NCI-H1092 treated with DMSO at 0.1 percent for 48 hours (cell line): ENCODE results near the gene HPSE.

Experiments
- DNase-seq: peaks from one replicate; lab custom pipeline; 2025; lab: John Stamatoyannopoulos, UW

The HPSE gene

DNA sequence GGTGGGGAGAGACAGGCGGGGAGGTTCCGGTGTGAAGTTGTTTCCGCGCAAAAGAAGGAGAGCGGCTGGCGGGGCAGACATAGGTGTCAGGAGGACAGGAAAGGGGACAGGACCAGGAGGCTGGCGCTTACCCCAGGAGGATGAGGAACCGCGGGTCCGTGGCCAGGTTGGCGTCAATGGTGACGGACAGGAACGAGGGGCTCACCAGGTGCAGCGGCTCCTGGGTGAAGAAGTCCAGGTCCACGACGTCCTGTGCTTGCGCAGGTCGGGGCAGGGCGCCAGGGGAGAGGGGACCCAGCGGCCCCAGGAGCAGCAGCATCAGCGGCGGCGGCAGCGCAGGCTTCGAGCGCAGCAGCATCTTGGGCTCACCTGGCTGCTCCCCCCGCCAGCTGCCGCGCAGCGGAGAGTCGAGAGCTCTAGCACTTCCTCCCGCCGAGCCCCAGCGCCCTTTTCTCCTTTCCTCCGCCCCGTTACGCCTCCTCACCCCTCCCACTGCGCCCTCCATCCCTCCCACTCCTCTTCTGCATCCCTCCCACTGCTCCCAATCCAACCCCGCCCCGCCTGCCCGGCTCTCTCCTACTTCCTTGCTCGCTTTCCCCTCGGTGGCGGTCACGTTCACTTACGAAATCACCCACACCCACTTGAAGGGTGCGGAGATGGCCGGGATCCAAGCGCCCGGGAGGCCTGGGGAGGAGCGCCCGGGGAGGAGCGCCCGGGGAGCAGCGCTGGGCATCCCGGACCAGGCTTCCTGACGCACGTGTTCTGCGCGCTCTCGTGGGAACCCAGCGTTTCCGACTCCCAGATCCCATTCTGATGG, at the start of gene HPSE:
TSS of gene HPSE (minus strand) at position 424 of the 817 bp plus-strand sequence. CDS start at position 358, 66 bp downstream.
- peak; percentile 68 for DNase-seq

- DNase-seq = no peak
These were observed 48.2 kb upstream of the HPSE start for GRCh38 chr4:83382850-83383249.

- DNase-seq = no peak
These were observed 46.5 kb upstream of the HPSE start for GRCh38 chr4:83381173-83381572.

DNA sequence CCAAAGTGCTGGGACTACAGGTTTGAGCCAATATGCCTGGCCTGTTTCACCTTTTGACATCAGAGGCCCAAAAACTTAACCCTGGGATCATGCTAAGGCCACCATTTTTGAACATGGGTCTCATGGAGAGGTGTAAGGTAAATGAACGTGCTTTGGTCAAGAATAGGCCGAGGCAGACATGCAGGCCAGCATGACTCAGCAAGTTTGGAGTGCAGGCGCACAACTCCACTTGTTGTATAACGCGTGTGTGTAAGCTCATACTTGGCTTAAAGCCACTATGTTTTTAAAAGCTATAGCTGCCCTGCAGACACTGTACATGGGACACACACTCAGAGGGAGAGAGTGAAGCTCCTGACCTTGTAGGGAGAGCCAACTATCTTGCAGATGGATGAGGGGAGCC, 43.8 kb upstream of the HPSE start:
- DNase-seq = no peak

DNA sequence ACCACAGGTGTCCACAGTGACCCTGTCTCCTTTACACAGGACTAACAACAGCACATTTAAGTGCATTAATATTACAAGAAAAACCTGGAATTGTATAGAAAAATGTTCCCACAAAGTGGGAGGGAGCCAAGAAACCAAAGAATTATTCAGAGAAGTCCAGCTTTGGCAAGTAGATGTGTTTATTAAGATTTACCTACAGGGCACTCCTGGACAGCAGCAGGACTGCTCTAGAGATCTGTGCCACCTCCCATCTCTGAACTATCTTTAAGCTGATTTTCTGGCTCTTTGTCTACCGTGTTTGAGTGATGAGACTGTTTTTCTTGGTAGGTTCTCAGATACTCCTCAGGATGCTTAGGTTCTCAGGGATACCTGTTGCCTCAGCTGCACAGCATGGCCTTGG, 38.3 kb upstream of the HPSE start:
- no peak for DNase-seq

DNA sequence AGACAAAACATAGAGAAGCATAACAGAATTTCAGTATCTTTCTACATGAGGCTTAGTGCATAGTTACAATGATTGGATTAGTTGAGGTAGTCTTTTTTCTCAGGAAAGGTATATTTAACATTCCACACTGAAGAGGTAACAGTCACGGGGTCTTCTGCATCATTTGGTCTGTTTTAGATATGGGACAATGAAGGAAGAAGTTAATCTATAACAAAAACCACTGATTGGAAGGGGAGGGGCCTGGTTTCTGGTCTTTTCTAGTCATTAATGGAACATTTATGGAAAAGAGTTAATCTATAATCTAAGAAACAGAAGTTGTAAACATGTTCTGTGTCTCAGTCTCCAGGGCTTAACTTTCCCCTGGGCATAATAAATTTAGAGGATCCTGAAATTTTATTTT, 37.3 kb upstream of the HPSE start:
- DNase-seq = no peak

GRCh38 chr4:83371235-83371634, 36.6 kb upstream of the HPSE start:
- DNase-seq = no peak

DNA sequence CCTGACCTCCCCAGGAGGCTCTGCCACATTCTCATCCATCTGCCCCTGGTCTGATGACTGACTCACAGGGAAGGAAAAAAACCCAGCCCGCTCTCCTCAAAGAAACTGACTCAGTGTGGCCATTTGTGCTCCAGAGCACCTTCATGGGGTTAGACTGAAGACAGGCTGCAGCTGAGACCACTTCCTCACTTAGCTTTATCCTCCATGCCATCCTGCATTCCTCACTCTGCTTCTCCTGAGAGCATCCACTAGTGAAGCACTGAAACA, 35.9 kb upstream of the HPSE start:
- no peak for DNase-seq

- no peak for DNase-seq
These were observed 35.4 kb upstream of the HPSE start for GRCh38 chr4:83369831-83370639.

GRCh38 chr4:83364312-83364711, 29.7 kb upstream of the HPSE start:
- DNase-seq = no peak

- DNase-seq = no peak
These were observed 28.1 kb upstream of the HPSE start for GRCh38 chr4:83362492-83363329.

- no peak for DNase-seq
These were observed 26.9 kb upstream of the HPSE start for GRCh38 chr4:83361416-83362103.

- no peak for DNase-seq
These were observed 25.4 kb upstream of the HPSE start for GRCh38 chr4:83360018-83360417.

DNA sequence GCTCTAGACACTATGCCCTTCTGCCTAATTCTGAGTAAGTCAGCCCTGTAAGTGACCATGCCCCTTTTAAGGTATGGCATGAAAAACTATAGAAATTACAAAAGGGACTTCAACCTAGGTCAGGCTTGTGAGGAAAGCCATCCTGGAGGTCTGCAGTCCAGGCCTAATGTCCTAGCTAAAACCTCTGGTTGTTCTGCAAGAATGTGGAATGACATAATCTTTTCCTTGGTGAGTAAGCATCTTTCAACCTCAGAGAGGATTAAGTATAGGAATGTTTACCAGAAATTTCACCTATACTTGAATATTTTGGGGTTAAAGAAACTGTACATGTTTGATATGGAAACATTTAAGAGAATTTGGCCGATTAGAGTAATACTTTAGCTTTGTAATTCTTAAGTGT, 23.8 kb upstream of the HPSE start:
- no peak for DNase-seq

GRCh38 chr4:83356899-83357661, 22.4 kb upstream of the HPSE start:
- no peak for DNase-seq

DNA sequence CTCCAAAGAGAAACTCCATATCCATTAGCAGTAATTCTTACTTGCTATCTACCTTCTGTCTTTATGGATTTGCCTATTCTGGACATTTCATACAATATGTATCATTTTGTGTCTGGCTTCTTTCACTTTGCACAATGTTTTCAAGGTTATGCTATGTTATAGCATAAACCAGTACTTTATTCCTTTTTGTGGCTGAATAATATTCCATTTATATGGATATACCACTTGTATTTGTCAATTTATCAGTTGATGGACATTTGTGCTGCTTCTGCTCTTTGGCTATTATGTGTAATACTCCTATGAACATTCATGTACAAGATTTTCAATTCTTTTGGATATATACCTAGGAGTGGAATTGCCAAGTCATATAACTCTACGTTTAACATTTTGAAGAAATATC, 18.9 kb upstream of the HPSE start:
- no peak for DNase-seq

DNA sequence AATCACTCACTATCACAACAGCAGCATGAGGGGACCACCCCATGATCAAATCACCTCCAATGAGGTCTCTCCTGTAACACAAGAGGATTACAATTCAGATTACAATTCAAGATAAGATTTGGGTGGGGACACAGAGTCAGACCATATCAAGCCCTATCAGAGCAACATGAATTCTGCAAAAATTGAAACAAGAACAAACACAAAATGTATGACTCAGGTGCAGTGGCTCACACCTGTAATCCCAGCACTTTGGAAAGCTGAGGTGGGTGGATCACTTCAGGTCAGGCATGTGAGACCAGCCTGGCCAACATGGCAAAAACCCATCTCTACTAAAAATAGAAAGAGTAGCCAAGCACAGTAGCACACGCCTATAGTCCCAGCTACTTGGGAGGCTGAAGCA, 13.4 kb upstream of the HPSE start:
- no peak for DNase-seq

DNA sequence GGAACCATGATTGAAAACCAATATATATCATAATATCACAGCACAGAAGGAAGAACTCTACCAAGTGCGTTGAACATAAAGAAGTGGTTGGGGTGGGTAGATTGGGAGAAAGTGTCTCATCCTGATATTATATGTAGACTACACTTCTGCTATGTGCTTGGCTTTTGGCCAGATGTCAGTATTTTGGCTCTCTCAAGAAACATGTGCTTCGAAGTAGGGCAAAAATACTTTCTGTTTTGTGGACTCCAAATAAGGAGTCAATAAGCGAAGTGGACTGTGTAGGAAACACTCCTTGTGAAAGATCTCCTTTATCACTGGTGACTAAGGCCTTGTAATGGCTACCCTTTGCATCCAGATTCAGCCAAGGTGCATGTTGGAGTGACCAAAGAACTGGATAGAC, 7.8 kb upstream of the HPSE start:
- no peak for DNase-seq

DNA sequence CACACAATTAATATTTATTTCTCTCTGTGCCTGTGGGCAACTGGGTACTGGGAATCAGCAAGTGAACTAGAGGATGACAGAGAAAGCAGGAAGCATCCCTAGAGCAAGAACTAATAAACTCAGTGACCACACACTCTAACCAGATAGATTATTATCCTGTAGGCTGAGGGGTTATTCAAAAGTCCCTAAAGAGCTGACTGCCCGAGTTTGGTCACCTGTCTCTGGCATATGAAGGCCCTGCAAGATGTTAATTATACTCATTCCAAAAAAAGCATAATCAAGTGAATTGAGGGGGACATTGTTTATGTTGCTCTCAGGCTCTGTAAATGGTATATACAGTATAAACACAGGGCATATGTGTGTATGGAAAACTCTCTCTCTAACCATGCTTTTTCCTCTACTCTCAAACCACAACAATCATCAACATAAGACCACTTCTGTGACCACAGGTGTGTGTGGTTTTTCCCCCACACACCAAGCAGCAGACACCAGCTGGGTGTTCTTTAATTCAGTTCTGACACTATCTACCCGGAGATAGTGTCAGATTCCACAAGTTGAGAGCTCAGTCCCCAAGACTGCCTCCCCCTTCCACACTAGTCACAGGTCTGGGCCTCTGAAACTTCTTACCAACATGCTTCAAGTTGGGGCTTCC, 6.2 kb upstream of the HPSE start:
- no peak for DNase-seq

DNA sequence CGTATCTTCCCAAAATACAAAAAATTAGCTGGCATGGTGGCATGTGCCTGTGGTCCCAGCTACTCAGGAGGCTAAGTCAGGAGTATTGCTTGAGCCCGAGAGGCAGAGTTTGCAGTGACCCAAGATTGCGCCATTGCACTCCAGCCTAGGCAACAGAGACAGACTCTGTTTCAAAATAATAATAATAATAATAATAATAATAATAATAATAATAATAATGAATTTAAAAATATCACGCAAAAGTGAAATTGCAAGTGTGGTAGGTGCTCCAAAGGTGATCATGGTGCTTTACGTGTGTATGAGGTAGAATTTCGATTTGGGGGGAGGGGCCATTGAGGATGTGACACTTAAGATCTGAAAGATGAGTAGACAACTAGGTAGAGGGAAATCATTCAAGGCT, 4.9 kb upstream of the HPSE start:
- DNase-seq = no peak

DNA sequence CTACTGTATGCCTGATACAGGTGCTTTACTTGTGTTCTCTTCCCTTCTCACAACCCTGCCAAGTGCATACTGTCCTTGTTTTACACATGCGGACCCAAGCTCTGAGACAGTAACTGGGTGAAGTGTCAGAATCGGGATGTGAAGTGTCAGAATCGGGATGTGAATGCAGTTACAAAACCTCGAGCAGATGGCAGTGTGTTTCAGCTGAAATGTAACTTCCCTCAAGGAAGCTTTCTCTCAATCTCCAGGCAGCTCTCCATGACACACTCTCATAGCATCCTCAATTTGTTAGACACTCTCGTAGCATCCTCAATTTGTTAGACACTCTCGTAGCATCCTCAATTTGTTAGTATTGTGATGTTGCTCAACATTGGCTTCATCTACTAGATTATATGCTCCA, 1.1 kb upstream of the HPSE start:
- DNase-seq = no peak
